Measurements from ENCODE around the gene RAD18.

DNA sequence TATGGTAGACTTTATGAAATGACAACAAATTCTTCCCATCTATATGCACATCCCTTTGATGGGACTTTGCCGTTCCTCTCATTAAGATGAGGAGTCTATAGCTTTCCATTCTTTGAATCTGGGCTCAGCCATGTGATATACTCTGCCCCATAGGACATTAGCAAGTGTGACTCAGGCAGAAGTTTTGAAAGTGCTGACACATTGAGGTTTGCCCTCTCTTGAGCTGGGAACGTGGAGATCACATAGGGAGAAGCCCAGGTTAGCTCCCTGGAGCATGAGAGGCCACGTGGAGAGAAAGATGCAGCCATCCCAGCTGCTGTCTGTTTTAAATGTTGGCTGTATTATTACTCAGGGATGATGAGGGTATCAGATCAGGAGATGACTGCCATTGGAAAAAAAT lies 126.1 kb downstream of the RAD18 start:
- TF ChIP-seq POLR2A (IDR thresholded peaks at IDR 0.05) = no peak
- TF ChIP-seq, protein P1, sequence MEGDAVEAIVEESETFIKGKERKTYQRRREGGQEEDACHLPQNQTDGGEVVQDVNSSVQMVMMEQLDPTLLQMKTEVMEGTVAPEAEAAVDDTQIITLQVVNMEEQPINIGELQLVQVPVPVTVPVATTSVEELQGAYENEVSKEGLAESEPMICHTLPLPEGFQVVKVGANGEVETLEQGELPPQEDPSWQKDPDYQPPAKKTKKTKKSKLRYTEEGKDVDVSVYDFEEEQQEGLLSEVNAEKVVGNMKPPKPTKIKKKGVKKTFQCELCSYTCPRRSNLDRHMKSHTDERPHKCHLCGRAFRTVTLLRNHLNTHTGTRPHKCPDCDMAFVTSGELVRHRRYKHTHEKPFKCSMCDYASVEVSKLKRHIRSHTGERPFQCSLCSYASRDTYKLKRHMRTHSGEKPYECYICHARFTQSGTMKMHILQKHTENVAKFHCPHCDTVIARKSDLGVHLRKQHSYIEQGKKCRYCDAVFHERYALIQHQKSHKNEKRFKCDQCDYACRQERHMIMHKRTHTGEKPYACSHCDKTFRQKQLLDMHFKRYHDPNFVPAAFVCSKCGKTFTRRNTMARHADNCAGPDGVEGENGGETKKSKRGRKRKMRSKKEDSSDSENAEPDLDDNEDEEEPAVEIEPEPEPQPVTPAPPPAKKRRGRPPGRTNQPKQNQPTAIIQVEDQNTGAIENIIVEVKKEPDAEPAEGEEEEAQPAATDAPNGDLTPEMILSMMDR (IDR thresholded peaks at IDR 0.05) = no peak

Measured in transverse colon (tissue), 3 donors.